Breast epithelium (tissue), 3 donors: Measurements from ENCODE around the gene CACNA2D3.

Experiments
- POLR2A ChIP-seq: fragments of 450-650 bp; IDR thresholded peaks from one replicate; pipeline ENCODE4 v1.6.1; 2016; ENCODE audit warnings: antibody characterized with exemption, mild to moderate bottlenecking, moderate library complexity
- POLR2AphosphoS5 ChIP-seq, 3 donors: sonication (generic); formaldehyde crosslinking; IDR thresholded peaks; one replicate each; pipeline ENCODE4 v1.6.1; 2017; ENCODE audit warnings: antibody characterized with exemption in 3 of 3
- TF ChIP-seq, protein P1 (sequence below), 3 donors: fragments of 450-650 bp; IDR thresholded peaks; one replicate each; pipeline ENCODE4 v1.5.1; 2016 to 2017; ENCODE audit warnings: antibody characterized with exemption in 3 of 3, mild to moderate bottlenecking in 3 of 3, moderate library complexity in 3 of 3

DNA sequence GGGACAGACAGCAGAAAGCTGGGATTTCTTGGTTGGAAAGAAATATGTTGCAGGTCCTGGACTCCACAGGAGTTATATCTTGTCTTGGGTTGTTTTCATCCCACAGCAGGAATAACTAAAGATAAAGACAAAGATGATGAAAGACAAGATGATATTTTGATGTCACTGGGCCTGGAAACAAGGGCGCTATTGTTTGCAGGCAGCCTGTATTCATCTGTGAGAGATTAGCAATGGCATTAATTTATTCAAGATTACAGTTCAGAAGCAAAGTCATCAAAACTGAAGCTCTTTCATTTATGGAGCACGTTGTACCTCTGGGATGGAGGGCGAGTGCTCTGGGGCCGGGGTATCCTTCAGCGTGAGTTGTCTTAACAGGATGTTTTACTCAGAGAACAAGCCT is 591.7 kb downstream of the CACNA2D3 start:
- TF ChIP-seq POLR2A (no peak), POLR2AphosphoS5 (IDR thresholded peaks at IDR 0.05) (no peak)
- TF ChIP-seq, protein P1, sequence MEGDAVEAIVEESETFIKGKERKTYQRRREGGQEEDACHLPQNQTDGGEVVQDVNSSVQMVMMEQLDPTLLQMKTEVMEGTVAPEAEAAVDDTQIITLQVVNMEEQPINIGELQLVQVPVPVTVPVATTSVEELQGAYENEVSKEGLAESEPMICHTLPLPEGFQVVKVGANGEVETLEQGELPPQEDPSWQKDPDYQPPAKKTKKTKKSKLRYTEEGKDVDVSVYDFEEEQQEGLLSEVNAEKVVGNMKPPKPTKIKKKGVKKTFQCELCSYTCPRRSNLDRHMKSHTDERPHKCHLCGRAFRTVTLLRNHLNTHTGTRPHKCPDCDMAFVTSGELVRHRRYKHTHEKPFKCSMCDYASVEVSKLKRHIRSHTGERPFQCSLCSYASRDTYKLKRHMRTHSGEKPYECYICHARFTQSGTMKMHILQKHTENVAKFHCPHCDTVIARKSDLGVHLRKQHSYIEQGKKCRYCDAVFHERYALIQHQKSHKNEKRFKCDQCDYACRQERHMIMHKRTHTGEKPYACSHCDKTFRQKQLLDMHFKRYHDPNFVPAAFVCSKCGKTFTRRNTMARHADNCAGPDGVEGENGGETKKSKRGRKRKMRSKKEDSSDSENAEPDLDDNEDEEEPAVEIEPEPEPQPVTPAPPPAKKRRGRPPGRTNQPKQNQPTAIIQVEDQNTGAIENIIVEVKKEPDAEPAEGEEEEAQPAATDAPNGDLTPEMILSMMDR (IDR thresholded peaks at IDR 0.05), result no peak
